Vagina (tissue), 2 donors: ENCODE measurements around the gene ATP11A.

ENCODE experiments used
- CTCF ChIP-seq, 3 experiments: fragments of 450-650 bp in 2 of 3; fragments of 200-600 bp in 1 of 3; sonication (generic) in 1 of 3; IDR thresholded peaks; one replicate each; pipeline ENCODE4 v1.5.1; 2017 to 2019; ENCODE audit warnings: antibody characterized with exemption in 3 of 3, mild to moderate bottlenecking in 2 of 3, moderate library complexity in 2 of 3
- POLR2A ChIP-seq, 2 donors: fragments of 450-650 bp; IDR thresholded peaks; one replicate each; pipeline ENCODE4 v1.6.1; 2017; ENCODE audit warnings: antibody characterized with exemption in 2 of 2, mild to moderate bottlenecking in 2 of 2, moderate library complexity in 2 of 2
- POLR2AphosphoS5 ChIP-seq, 2 donors: sonication (generic); formaldehyde crosslinking; IDR thresholded peaks; one replicate each; pipeline ENCODE4 v1.9.0; 2017; ENCODE audit warnings: antibody characterized with exemption in 2 of 2, mild to moderate bottlenecking in 2 of 2, low read depth in 1 of 2; ENCODE audit not compliant: insufficient read depth in 1 of 2

DNA sequence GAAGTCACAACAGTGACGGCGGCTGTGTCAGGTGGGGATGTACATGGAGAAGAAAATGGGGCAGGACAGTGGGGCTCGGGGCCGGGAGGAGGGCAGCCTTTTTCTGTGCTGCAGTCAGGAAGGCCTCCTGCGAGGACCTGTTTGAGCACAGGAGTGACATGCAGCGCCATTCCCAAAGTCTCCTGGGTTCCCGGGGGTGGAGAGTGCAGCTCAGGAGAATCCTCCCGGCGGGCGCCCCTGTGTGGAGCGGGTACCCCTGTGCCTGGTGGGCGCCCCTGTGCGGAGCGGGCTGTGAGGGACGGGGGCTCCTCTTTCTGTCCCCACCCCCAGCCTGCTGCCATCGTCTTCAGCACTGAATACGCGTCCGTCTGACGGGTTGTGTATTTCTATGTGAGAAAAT, 62.4 kb downstream of the ATP11A start:
- TF ChIP-seq CTCF (IDR thresholded peaks at IDR 0.05) (no peak), POLR2A (IDR thresholded peaks at IDR 0.05) (no peak), POLR2AphosphoS5 (IDR thresholded peaks at IDR 0.05; ENCODE audit: insufficient read depth in 1 of 2, low read depth in 1 of 2) (no peak)
